Urinary bladder (tissue), 4 donors: ENCODE measurements around the gene UBE4B. TPM values are rescaled to one million over a fixed set of nuclear protein-coding genes. Genes with fewer than 3 reads are reported as not detected.
"Not testable (repeated sequence)": the region's sequence is repeated elsewhere in the genome, so short reads cannot be mapped to it uniquely, and the experiment has no call there.

Experiments used
- DNase-seq: peaks from one replicate; pipeline ENCODE4 v3.0.0-alpha.2; 2015; ENCODE audit errors: extremely low spot score
- H3K27ac ChIP-seq: one replicate; pipeline ENCODE4 v1.5.1; 2013; ENCODE audit warnings: low read depth, mild to moderate bottlenecking, moderate library complexity
- H3K36me3 ChIP-seq: one replicate; pipeline ENCODE4 v1.6.1; 2013; ENCODE audit warnings: mild to moderate bottlenecking, moderate library complexity; ENCODE audit not compliant: insufficient read depth
- H3K4me1 ChIP-seq: one replicate; pipeline ENCODE4 v1.6.1; 2013; ENCODE audit warnings: mild to moderate bottlenecking, moderate library complexity; ENCODE audit not compliant: insufficient read depth
- H3K4me3 ChIP-seq: one replicate; pipeline ENCODE4 v1.5.1; 2013; ENCODE audit warnings: low read depth, low read length
- WGBS: extraction: QIAGEN DNeasy Blood & Tissue Kit; methylation state at CpG from one replicate; pipeline ENCODE4 v1.1.7; 2013; 5-methylcytosine and 5-hydroxymethylcytosine counted together
- polyA plus RNA-seq: library from polyadenylated mRNA; stranded (reverse); fragments of 200-250 nt; gene quantifications from one replicate; pipeline ENCODE4 v1.2.3, GENCODE V29; 2013
- total RNA-seq: library from RNA; depleted of rRNA; stranded (reverse); fragments of >200 nt; gene quantifications from one replicate; pipeline ENCODE4 v1.2.3, GENCODE V29; 2014
- donor health status: healthy with polysubstance abuse.
- donor health status: healthy.

The UBE4B gene
- total and polyA plus RNA-seq, 2 donors: 27.4 to 37.1 TPM

DNA sequence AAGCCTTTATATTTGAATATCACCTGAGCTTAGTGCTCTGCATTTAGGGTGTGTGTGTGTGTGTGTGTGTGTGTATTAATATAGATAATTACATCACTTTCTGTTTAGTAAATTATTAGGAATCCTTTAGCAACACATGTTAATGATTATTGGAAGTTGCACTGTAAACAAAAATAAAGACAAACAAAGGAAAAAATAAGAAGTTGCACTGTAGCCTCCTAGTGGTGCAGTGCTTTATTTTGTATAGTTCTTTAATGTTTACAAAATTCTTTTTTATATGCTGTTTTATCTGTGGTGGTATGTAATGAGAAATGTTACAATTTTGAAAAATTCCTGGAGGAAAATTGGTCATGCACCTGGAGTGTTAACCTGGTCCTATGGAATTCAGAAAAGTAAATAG is 69.2 kb downstream of the UBE4B start:
- H3K36me3 ChIP-seq: peaks cover 13% of the 10 kb centered on the region
- no peak overlapping the region for H3K4me3 ChIP-seq

DNA sequence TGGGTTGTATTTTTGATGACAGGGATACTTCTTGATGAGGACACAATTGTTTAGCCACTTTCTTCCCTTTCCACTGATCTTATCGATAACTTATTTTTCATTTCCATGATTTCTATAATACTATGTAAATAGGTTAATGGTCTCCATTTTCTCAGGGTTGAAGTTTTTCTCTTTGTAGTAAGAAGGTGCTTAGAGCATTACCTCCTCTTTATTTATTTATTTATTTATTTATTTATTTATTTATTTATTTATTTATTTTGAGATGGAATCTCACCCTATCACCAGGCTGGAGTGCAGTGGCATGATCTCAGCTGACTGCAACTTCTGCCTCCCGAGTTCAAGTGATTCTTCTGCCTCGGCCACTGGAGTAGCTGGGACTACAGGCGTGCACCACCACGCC is 70.4 kb downstream of the UBE4B start:
- H3K4me3 ChIP-seq: no peak overlapping the region

More for the DNA sequence above, 69.2 kb downstream of the UBE4B start:
- Histone ChIP-seq H3K27ac (no peak overlapping the region), H3K4me1 (no peaks in the 10 kb centered on the region)
- no peak for DNase-seq

DNA sequence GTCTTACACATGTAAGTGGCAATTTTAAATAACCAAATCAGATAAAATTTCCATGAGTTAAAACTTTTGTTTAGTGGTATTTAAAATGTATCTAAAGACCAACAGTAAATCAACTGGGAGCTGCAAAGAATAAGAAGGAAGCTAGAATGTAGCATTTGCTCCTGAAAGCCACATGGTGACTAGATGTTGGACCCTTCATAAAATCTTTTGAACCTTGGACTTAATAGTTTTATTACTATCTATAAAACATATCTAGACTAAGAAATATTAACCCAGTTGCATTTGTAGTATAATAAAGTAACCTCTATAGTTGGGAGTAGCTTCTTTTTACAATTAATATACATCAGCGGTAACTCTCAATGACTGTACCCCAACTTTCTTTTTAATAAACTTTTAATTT is 72.1 kb downstream of the UBE4B start:
- H3K36me3 ChIP-seq: peaks cover 15% of the 10 kb centered on the region
- H3K27ac ChIP-seq: no peak overlapping the region
- 99% methylated on average over 1 of the region's 1 CpG for whole genome bisulfite sequencing
- H3K4me3 ChIP-seq: no peak overlapping the region
- no peaks in the 10 kb centered on the region for H3K4me1 ChIP-seq
- DNase-seq: no peak

More for the DNA sequence above, 70.4 kb downstream of the UBE4B start:
- peaks cover 14% of the 10 kb centered on the region for H3K36me3 ChIP-seq
- WGBS: 97% methylated on average over 5 of the region's 5 CpGs
- no peaks in the 10 kb centered on the region for H3K4me1 ChIP-seq
- H3K27ac ChIP-seq: no peak overlapping the region
- DNase-seq: no peak

DNA sequence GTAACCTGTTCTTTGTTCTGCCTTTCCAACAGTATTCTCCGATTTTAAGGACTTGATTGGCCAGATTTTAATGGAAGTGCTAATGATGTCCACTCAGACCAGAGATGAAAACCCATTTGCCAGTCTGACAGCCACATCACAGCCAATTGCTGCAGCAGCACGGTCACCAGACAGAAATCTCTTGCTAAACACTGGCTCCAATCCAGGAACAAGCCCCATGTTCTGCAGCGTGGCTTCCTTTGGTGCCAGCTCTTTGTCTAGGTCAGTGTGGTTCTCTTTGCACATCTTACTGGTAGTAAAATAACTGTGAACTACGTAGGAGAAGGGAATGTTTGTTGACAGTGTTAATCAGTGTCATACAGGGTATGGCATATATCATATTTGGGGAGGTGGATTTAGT is 72.7 kb downstream of the UBE4B start:
- Histone ChIP-seq H3K4me1 (no peaks in the 10 kb centered on the region), H3K36me3 (peaks cover 15% of the 10 kb centered on the region), H3K27ac (no peak overlapping the region), H3K4me3 (no peak overlapping the region)
- 72% methylated on average over 4 of the region's 4 CpGs for WGBS
- DNase-seq: no peak

DNA sequence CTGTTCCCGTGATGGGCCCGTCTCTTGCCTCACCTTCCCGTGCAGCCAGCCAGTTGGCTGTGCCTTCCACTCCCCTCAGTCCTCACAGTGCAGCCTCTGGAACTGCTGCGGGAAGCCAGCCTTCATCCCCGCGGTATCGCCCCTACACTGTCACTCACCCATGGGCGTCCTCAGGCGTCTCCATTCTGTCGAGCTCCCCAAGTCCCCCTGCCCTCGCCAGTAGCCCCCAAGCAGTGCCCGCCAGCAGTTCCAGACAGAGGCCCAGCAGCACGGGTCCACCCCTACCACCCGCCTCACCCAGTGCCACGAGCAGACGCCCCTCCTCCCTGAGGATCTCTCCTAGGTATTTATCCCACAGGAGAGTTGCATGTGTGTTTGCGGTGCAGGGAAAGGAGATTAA is 73.5 kb downstream of the UBE4B start:
- DNase-seq: no peak
- Histone ChIP-seq H3K4me3 (no peak overlapping the region), H3K36me3 (peaks cover 15% of the 10 kb centered on the region), H3K4me1 (no peaks in the 10 kb centered on the region), H3K27ac (no peak overlapping the region)
- WGBS: 94% methylated on average over 17 of the region's 17 CpGs

DNA sequence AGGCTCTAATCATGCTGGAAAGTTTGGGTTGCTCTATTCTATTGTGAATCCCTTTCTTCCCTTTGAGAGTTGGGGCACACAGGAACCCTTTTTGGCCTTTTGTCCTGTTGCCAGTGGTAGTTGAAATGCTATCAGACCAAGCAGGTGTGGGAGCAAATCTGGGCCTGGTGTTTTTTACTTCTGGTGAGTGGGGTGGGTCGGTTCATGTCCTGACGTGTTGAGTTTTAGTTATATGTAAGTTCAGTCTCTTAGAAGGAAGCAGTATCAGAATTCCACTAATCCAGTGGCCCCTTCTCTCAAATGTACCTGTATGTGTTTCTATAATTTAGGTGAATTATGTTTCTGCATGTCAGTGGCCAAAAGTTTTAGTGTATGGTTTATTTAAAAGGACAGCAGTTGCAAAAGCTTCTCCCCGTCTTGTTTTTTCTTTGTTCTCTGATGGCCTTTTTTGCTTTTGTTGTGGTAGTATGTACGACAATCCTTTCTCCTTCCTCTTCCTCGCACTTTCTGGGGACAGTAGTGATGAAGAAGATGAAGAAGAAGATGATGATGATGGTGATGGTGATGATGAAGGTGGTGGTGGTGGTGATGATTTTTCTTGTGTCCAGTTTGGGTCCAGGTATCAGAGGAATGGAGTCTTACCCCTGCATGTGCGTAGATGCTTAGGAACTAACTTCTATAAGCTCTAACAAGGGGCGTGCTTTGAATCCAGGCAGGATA is 74.2 kb downstream of the UBE4B start:
- Histone ChIP-seq H3K36me3 (peaks cover 15% of the 10 kb centered on the region), H3K27ac (no peak overlapping the region), H3K4me3 (no peak overlapping the region), H3K4me1 (no peaks in the 10 kb centered on the region)
- WGBS: 91% methylated on average over 7 of the region's 7 CpGs
- DNase-seq: no peak

DNA sequence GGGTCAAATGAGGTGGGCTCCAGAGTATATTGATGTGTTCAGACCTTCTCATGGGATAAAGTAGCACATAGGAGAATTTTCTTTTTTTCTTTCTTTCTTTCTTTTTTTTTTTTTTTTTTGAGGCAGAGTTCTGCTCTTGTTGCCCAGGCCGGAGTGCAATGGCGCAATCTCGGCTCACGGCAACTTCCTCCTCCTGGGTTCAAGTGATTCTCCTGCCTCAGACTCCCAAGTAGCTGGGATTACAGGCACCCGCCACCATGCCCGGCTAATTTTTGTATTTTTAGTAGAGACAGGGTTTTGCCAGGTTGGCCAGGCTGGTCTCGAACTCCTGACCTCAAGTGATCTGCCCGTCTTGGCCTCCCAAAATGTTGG is 74.7 kb downstream of the UBE4B start:
- not testable (repeated sequence) for DNase-seq, H3K27ac ChIP-seq, H3K4me3 ChIP-seq, H3K4me1 ChIP-seq
- peaks cover 15% of the 10 kb centered on the region for H3K36me3 ChIP-seq
- WGBS: 88% methylated on average over 8 of the region's 8 CpGs

DNA sequence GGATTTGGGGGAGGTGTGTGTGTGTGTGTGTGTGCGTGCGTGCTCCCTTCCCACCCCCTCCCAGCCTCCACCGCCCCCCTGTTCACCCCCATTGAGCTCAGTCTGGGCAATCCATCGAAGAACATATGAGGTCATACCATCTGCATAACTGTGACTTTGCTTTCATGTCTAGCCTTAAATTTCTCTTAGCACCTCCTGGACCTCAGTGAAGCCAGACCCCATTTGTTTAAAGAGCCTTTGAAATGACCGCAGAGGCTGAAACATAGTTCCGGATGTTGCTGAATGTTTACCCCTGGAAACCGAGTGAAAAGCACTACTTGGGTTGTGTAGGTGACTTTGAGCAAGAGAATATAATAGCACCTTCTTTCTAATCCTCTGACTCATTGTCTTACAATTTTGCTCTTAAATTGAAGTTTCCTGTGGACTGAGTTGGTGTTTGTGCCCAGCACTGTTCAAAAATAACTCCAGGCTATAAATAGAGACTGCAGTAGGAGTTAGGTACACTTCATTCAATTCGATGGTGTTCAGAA is 75.4 kb downstream of the UBE4B start:
- 60% methylated on average over 8 of the region's 8 CpGs for WGBS
- no peak for DNase-seq
- Histone ChIP-seq H3K4me3 (no peak overlapping the region), H3K4me1 (no peaks in the 10 kb centered on the region), H3K36me3 (peaks cover 12% of the 10 kb centered on the region), H3K27ac (no peak overlapping the region)

DNA sequence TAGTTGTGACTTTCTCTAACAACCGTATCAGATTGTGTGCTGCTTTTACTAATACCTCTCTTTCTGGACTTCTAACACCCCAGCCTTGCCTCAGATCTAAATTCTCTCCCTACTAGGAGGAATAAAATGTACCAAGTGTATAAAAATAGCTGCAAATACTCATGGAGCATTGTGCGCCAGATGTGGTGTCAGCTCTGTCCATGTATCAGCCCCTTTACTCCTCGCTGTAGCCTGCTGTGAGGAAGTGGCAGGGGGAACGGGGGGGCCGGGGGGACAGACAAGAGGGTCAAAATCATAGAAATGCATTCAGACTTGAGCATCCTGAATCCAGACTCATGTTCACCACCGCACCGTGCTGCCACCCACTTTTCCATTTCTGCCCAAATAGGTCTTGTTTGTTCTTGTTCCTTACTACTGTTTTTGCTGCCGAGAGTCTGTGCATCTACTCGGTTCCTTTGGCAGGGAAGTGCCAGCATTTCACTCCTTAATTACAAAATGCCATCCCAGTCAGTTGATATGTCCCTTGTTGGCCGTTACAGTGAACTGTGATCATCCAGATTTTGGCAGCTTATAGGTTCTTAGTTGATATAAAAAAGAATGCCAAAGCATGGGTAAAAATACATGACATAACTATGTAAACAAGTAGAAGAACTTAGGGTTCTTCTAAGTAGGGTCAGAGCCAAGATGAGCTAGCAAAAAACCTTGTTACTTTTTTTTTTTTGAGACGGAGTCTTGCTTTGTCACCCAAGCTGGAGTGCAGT is 76.4 kb downstream of the UBE4B start:
- no peak for DNase-seq
- H3K27ac ChIP-seq: no peak overlapping the region
- no peaks in the 10 kb centered on the region for H3K4me1 ChIP-seq
- peaks cover 9% of the 10 kb centered on the region for H3K36me3 ChIP-seq
- no peak overlapping the region for H3K4me3 ChIP-seq
- WGBS: 56% methylated on average over 11 of the region's 11 CpGs

DNA sequence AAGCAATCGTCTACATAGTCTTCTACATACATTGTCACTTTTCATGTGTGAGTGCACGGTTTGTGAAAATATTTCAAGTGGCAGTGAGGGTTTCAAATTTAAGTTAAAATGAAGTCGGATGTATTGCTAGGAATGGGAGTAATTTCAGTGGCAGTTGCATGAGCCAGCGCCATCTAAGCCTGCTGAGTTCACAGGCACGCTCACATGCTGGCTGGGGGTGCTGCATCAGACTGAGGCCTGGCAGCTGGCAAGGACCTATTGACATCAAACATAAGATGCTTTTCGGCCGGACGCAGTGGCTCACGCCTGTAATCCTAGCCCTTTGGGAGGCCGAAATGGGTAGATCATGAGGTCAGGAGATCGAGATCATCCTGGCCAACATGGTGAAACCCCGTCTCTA is 80.7 kb downstream of the UBE4B start:
- H3K36me3 ChIP-seq: no peaks in the 10 kb centered on the region
- DNase-seq: no peak
- WGBS: 97% methylated on average over 12 of the region's 12 CpGs

DNA sequence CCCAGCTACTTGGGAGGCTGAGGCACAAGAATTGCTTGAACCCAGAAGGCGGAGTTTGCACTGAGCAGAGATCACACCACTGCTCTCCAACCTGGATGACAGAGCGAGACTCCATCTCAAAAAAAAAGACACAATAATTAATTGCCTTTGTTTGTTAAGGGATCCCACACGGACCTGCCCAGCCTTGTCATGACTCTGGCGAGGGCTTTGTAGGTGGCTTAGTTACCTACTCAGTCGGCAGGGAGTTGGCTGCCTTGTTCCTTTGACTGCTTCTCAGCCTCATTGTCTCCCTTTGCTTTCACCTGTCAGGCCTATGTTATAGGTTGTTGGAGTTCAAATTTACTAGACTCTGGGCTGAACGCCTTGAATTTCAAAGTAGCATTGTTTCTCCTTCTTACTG is 82.0 kb downstream of the UBE4B start:
- DNase-seq: no peak
- H3K4me1 ChIP-seq: no peaks in the 10 kb centered on the region
- H3K36me3 ChIP-seq: no peaks in the 10 kb centered on the region
- H3K4me3 ChIP-seq: no peak overlapping the region
- 90% methylated on average over 6 of the region's 6 CpGs for WGBS
- H3K27ac ChIP-seq: no peak overlapping the region

More for the DNA sequence above, 80.7 kb downstream of the UBE4B start:
- H3K4me1 ChIP-seq: no peaks in the 10 kb centered on the region
- no peak overlapping the region for H3K4me3 ChIP-seq
- H3K27ac ChIP-seq: no peak overlapping the region

DNA sequence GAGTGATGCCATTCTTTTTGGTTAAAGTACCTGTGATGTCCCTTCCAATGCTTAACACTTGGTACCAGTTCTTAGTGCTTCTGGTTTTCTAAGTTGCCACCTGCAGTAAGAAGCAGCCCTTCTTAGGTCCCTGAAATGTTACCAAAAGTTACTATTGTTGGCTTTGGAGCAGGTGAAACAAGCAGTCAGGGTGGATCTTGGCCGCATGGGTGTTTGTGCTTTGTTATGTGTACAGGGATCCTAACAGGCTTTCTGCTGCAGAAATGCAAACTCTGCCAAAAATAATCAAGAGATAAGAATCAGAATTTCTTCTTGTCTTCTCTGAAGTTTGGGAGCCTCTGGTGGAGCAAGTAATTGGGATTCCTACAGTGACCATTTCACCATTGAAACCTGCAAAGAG is 84.4 kb downstream of the UBE4B start:
- no peak for DNase-seq
- H3K4me1 ChIP-seq: no peaks in the 10 kb centered on the region
- no peaks in the 10 kb centered on the region for H3K36me3 ChIP-seq
- WGBS: 85% methylated on average over 1 of the region's 1 CpG
- no peak overlapping the region for H3K27ac ChIP-seq
- no peak overlapping the region for H3K4me3 ChIP-seq

DNA sequence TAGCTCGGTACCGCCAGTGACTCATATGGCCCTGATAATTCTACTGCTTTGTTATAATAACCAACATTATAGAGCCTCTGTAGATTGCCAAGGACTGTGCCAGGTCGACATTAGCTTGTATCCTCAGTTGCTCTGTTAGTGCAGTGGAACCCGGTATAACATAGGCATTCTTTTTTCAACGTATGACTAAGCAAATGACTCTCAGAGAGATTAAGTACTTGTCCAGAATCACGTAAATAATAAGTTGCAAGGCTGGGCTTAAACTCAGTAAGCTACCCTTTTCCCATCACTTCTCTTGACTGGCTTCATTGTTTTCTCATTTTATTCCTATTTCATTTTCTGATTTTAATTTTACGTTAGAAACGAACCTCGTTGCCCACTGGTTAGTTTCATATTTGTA is 85.1 kb downstream of the UBE4B start:
- Histone ChIP-seq H3K27ac (no peak overlapping the region), H3K4me1 (no peaks in the 10 kb centered on the region), H3K4me3 (no peak overlapping the region), H3K36me3 (no peaks in the 10 kb centered on the region)
- 76% methylated on average over 9 of the region's 9 CpGs for WGBS
- DNase-seq: no peak

DNA sequence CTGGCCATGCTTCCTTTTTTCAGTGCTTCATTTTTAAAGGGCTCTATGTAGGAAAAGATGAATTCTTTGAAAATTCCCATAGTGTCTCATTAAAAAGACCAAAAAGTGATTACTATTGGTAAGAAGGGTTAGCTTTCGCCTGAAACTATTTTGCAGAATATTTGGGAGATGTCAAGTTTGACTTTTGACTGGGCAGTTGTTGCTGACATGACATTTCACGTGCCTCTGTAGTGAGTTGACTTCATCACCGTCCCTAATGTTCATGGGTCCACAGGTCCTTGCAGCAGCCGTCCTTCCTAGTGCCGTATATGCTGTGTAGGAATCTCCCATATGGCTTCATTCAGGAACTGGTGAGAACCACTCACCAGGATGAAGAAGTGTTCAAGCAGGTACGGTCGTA is 88.9 kb downstream of the UBE4B start:
- no peaks in the 10 kb centered on the region for H3K36me3 ChIP-seq
- no peaks in the 10 kb centered on the region for H3K4me1 ChIP-seq
- no peak for DNase-seq
- no peak overlapping the region for H3K27ac ChIP-seq
- 97% methylated on average over 7 of the region's 7 CpGs for WGBS
- no peak overlapping the region for H3K4me3 ChIP-seq
